ENCODE data around the gene METTL15. TPM values are rescaled to one million over a fixed set of nuclear protein-coding genes. Genes with fewer than 3 reads are reported as not detected.
"Not testable (repeated sequence)": the region's sequence is repeated elsewhere in the genome, so short reads cannot be mapped to it uniquely, and the experiment has no call there.

METTL15 gene
- total RNA-seq, 1 donor from 2014 or later: 29.3 TPM

GRCh38 chr11:28296426-28296825 is 188.2 kb downstream of the METTL15 start:
- DNase-seq: no peak

DNA sequence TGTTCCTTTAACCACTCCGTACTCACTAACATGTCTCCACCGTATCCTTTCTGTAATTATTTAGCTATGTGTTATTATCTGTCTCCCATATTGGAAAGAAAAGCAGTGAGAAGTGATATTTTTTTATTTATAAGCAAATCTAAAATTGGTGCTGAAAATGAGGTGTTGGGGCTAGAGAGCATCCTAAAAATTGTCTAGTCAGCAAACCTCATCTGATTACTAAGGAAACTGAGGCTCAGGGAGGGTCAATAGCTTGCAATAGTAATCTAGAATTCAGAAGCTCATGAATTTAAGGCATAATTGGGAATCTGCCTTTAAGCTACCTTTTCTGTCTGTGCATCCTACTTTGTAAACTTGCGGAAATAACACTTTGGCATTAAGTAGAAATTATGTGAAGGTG is 190.0 kb downstream of the METTL15 start:
- DNase-seq: no peak

DNA sequence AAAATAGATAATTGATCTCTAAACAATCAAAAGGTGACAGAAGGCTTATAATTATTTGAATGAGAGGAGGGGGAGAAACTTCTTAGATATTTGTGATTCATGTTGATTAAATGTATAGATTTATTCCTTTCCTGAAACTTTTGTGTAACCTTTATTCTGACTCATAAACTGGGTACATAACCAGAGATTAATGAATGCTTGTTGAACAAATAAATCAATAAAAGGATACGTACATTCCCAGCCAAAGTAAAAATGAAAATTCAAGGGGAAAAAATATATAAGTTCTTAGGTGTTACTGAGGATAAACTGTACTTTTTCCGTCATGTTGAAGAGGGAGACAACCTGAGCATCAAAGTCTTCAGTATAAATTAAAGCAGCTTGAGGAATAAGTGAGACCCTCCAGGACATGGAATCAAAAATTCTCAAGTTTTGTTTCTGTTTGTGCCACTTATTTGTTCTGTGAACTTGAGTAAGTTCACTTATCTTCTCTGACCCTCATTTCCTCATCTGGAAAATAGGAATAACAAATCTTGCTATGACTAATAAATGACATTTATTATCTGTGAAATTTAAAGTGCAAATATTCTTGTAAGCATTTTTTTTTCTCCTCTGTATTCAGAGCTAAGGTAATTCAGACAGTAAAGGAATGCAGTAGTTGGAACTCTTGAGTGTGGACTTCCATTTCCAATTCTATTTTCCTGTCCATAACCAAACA is 195.4 kb downstream of the METTL15 start:
- DNase-seq: no peak

DNA sequence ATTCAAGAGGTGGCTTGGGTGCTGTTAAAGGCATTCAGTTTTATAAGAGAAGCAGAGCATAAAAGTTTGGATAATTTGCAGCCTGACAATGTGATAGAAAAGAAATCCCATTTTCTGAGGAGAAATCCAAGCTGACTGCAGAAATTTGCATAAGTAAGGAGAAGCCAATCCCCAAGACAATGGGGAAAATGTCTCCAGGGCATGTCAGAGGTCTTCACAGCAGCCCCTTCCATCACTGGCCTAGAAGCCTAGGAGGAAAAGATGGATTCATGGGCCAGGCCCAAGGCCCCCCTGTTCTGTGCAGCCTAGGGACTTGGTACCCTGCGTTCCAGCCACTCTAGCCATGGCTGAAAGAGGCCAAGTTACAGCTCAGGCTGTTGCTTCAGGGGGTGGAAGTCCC is 207.3 kb downstream of the METTL15 start:
- no peak for DNase-seq

- peak; percentile 45 for DNase-seq
Observed at GRCh38 chr11:28318871-28319270, 210.7 kb downstream of the METTL15 start.

GRCh38 chr11:28323621-28324020 is 215.4 kb downstream of the METTL15 start:
- DNase-seq: no peak

DNA sequence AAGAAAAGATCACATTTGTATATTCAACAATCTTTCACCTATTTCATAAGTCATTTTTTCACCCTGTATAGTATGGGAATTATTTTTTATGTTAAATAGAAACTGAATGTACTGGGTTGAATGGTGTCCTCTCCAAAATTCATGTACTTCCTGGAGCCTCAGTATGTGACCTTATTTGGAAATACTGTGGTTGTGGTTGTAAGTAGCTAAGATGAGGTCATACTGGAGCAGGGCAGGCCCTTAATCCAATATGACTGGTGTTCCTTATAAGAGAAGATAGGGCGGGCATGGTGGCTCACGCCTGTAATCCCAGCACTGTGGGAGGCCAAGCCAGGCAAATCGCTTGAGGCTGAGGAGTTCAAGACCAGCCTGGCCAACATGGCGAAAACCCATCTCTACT is 224.2 kb downstream of the METTL15 start:
- DNase-seq: not testable (repeated sequence)

- no peak for DNase-seq
Observed at GRCh38 chr11:28337701-28338100, 229.5 kb downstream of the METTL15 start.

DNA sequence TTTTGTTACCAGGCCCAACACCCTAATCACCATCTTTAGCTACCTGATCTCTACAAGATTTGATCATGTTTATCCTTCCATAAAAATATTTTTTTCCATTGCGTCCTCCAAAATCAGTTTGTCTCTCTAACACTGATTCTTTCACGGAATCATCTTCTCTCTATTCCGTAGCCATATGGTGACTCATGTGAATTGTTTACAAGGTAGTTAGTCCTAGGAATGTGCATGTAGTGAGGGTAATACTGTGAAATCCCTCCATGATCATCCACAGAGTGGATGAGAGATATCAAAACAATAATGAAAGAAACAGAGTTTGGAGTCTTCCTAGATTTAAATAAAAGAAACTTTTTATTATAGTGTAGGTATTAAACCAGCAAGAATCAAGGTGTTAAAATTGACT is 230.2 kb downstream of the METTL15 start:
- DNase-seq: no peak

DNA sequence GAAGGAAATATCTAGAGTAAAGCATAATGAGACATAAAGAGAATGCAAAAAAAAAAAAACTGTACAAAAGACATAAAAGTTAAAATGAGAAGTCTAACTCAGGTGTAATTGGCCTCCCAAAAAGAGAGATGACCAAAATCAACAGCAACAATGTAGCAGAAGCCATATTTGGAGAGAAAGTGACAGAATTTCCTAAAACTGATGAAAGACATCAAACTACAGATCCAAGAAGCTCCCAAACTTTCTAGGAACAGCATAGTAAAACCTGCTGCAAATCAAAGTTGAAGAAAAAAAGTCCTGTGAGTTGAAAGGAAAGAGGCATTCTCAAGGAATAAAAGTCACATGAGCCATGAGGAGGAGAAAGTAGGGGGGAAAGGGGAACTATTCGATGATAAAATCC is 231.3 kb downstream of the METTL15 start:
- DNase-seq: no peak

DNA sequence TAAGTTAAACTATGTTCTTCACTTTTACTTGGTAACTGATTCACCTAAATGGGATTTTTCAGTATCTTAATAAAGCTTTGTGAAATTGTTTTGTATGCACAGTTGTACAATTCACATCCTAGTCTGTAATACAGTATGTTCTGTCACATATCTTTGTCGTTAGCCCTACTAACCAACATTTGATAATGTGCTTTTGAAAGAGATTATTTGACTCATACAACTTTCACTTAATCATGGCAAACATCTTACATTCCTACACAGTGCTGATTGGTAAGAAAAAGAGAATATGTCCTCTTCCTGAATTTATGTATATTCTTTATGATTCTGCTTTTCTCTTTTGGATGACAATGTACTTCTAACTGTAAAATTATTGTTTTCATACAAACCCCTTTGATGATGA is 234.5 kb downstream of the METTL15 start:
- DNase-seq: no peak

DNA sequence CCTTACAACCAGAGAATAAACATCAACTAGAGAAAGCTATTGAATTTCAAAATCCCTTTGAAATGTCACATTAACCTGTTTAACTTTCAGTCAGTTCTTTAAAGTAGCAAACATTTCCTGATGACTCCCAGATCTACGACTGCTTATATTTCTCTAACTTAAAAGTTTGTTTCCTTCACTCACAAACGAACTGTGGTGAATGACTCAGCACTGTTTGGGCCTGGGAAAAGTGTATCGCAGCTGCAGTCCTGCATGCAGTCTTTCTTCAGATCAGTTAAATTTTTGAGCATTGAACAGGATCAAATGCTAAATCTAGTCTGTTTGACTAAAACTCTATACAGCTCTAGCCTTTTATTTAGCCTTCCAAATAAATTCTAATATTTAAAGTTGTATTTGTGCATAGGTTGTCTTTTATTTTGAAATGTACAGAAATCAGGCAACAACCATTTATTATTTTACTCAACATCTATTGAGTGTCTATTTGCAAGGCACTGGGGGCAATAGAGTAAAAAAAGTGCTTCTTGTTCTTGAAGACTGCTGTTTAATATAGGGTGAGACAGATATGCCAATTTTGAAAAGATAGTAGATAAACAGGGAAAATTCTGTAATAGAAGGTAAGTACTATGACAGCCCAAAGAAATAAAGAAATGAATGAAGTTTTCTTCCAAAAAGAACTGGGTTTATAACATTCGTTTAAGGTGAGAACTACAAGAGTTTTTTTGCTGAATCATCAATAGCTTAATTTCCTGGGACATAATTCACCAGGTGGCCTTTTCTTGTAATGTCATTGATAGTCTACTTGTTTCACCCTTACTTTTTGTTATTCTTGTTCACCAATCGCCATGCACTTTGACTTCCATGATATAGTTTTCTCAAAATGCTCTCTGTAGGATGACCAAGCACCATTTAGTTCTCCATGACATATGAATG is 235.4 kb downstream of the METTL15 start:
- DNase-seq: no peak

- no peak for DNase-seq
Observed at GRCh38 chr11:28346209-28346608, 238.0 kb downstream of the METTL15 start.

GRCh38 chr11:28346721-28347120 is 238.5 kb downstream of the METTL15 start:
- no peak for DNase-seq

DNA sequence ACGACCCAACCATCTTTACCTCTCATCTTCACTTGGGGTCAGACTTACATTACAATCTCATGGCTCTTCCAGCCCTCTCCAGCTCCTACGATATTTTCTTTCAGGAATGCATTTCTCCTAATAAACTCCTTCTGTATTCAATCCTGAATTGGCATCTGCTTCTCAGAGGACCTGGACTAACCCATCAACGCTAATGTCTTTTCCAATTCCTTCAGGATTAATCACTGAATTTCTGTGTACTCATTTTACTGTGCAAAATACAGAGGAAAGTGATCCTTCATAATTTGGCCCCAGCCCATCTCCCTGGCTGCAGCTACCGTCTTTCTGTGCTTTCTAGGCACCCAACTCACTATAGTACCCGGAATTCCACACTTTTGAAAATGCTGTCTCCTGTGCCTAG is 239.2 kb downstream of the METTL15 start:
- DNase-seq: no peak

DNA sequence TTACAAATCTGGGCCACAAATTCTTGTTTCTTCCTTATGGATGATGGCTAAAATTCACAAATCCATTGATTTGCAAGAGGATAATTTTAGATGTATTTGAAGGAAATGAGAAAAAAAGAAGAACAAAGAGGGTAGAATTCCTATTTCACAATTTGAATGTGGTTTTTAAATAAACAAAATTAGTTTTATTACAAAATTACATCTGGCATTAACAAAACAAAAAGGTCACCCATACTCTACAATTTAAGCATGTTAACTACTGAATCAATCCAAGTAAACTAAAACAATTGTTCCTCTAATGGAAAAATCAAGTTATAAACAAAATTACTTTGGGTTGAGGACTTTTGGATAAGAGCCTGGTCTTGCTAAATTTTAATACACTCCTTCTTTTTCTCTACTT is 242.0 kb downstream of the METTL15 start:
- no peak for DNase-seq

GRCh38 chr11:28353991-28354390 is 245.8 kb downstream of the METTL15 start:
- no peak for DNase-seq

DNA sequence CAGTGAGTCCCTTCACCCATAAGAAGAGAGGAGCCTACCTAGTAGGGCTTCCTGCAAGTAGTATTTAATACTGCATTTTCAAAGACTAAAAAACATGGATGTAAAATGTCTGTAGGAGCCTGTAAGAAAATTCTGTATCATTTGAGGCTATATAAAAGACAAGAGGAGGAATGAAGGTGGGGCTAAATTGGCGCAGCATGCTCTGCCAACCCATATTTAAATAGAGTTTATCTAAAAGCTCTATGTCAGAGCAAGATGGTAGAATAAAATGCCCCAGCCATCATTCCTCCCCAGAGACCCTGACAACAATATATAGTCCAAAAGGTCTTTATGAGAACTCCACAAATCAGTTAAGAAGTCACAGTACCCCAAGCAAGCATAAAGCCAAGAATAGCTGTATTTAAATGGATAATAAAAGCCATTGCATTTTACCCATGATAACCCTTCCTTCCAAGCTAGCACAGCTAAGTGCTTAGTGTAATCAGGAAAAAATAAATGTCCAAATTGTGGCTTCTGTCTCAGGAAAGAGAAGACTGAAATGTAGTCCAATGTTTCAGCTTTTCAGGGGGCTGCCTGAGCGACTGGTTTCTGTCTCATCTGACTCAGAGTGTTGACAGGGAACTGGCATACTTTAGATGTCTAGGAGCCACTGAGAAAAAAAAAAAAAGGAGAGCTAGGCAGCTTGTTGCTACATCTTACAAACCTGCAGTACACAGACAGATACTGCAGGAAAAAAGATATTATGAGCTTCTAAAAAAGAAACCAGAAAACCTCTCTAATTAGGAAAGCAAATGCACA is 258.6 kb downstream of the METTL15 start:
- DNase-seq: peak; percentile 8

- DNase-seq: not testable (repeated sequence)
Observed at GRCh38 chr11:28378095-28378494, 269.9 kb downstream of the METTL15 start.
